GM21367 (cell line): ENCODE measurements around the gene SLC25A22.

Experiments
- ATAC-seq: cut with Tn5 transposase; IDR thresholded peaks from one replicate; pipeline ENCODE4 v1.9.1; 2021; ENCODE audit not compliant: unreplicated experiment

The SLC25A22 gene

DNA sequence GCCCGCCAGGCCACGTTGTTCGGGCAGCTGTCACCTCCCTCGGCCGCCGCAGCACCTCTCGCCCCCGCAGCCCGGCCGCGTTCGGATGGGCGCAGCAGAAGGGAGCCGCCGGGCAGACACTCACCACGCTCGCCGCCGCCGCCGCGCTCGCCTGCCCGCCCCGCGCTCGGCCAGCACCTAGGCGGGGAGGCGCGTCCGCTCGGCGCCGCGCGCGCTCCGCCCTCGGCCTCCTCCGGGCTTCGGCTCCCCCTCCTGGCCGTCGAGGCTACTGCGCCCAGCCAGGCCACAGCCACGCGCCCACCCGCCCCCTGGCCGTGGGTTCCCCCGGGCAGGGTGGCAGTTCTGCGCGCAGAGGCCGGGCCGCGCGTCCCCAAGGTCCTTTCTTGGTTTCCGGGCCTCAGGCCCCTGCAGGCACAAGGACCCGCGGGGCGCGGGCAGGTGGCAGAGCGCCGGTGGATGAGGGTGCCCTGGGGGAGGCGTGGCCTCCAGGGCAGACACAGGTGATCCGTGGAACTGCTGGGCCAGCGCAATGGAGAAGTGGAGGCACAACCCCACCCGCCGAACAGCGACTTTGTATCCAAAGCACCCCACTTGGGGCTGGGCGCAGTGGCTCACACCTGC is at the start of gene SLC25A22:
TSS of gene SLC25A22 (minus strand) at position 189 of the 621 bp plus-strand sequence. CDS start 3,275 bp downstream, outside the sequence.
- ATAC-seq, result peak; percentile 43

DNA sequence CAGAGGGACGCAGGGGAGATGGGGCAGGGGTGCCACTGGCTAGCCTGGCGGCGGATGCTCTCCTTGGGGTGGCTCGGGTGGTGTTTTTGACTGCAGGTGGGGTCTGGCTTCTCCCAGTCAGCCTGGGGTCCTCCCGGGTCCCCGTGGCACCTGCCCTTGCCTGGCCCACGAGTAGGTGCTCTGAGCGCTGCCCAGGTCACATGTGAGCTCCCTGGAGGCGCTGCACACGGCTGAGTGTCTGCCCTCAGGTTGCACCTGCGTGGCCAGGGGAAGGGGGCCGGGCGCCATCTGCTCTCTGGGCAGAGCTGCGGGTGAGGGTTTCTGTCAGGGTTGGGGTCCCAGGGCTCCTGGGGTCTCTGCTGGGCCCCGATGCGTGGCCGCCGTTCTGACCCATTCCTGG is 49.8 kb upstream of the SLC25A22 start:
- ATAC-seq, result no peak

- ATAC-seq, result no peak
Measured at GRCh38 chr11:846496-847098, 48.5 kb upstream of the SLC25A22 start.

DNA sequence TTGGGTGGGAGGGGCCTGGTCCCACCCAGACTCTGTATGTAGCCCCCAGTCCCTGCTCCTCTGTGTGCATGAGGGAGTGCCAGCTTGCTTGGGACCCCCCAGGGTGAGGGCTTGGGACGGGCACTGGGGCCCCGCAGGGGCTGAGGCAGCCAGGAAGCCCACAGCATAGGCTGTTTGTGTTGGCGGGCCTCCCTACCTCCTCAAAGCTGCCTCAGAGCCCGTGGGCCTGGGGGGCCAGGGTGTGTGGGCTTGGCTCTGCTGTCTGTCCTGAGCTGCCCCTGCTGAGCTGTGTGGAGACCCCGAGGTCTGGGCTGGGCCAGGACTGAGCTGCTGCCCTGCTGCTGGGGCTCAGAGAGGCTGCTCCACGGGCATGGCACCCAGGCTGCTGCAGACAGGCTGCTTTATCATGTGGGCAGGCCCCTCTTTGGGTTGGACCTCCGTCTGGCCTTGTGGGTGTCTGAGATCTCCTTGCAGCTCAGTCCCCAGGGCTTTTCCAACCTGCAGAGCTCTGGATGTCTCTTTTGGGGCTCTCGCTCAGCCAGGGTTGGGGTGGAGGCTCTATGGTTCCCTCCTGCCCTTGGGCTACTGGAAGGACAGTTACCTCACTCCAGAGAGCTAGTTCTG is 47.9 kb upstream of the SLC25A22 start:
- ATAC-seq, result no peak

- ATAC-seq, result no peak
Measured at GRCh38 chr11:844693-845644, 46.9 kb upstream of the SLC25A22 start.

- ATAC-seq, result no peak
Measured at GRCh38 chr11:843818-844692, 46.0 kb upstream of the SLC25A22 start.

DNA sequence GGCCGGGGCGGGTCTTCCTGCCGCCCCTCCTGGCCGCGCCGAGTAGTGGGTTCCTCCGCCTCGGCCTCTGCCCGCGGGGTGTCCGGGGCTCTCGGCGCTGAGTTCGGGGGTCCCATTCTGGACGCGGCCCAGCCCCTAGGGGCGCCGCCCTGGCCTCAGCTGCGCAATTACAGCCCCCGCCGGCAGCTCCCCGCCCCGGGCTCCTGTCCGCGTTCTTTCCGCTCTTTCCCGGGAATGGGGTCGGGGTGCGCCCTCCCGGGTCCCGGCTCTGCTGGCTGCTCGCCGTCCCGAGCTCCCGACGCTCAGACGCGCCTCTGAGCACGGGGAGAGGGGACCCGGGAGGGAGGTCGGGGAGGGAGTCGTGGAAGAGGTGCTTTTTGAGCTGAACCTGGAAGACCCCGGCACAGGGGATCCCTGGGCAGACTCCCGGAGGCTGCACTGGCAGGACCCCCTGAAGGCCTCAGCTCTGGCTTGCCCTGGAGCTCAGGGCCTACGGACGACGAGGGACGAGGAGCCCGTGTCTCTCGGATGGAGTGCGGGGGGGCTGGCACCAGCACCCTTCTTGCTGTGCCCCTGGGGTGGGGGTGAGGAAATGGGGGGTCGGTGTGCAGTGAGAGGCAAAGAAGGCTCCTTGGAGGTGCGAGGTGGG is 45.1 kb upstream of the SLC25A22 start:
- no peak for ATAC-seq

GRCh38 chr11:842370-843002 is 44.4 kb upstream of the SLC25A22 start, which contains the start of the genes POLR2L and TSPAN4:
Gene POLR2L, minus strand, starts transcription at chr11:842529. Its CDS starts 21 bp downstream, at chr11:842508.
Gene TSPAN4, plus strand, starts transcription at chr11:842852. Its CDS starts 7,453 bp downstream, at chr11:850305.
- peak; percentile 42 for ATAC-seq

DNA sequence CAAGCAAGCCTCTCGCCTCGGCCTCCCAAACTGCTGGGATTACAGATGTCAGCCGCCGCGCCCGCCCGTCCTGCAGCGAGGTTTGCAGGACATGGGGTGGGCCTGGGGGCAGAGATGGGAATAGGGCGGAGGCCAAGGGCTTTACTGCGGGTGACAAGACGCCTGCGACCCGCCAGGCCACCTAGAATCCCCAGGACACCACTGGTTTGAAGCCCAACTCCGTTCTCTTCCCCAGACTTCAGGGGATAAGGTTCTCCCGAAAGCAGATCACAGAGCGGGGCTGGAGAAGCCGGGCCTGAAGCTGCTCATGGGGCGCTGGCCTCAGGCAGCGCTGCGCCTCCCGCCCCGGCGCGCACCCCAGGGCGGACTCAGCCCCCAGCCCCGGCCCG is 43.9 kb upstream of the SLC25A22 start:
- peak; percentile 12 for ATAC-seq

DNA sequence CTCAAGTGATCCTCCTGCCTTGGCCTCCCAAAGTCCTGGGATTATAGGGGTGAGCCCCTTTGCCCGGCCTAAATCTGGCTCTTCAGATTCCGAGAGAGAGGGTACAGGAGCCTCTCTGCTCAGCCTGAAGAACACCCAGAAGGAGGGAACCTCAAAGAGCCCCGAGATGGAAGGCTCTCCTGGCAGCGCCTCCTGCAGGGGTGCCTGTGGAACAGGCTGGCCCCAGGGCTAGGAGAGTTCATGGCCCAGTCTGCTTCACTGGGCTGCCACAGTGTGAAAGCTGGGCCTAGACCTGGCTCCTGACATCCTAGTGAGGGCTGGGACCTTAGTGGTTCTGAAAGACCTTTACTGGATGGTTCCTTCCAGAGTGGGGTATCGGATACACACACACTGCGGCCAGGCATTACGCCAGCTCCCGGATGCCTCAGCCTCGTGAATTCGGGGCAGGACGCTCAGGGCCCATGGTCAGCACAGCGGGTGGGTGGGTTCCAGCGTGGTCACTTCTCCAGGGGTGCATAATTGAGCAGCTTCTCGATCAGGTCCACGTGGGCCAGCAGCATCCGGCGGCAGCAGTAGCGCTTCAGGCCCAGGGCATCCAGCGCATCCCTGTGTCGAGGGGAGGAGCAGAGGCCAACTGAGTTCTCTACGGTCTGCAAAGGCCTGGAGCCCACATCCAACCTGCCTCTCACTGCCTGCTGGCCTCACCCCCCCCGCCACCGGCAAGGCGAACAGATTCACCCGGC is 42.0 kb upstream of the SLC25A22 start:
- ATAC-seq, result no peak

DNA sequence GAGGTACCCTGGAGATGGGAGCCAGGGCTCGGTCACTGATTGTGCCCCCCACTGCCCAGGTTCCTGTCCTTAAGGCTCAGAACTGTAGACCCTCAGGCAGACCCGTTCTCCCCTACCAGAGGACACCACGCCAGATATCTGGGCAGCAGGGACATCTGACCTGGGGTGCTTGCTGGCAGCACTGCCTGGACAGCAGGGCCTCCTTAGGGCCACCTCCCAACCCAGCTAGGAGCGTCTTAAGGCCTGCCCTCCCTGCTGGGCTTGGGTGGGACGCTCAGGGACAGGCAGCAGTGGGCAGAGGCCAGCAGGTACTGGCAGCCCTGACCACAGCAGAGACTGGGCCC is 41.2 kb upstream of the SLC25A22 start:
- ATAC-seq, result no peak

- no peak for ATAC-seq
Measured at GRCh38 chr11:838441-839279, 40.6 kb upstream of the SLC25A22 start.

- no peak for ATAC-seq
Measured at GRCh38 chr11:837990-838307, 39.9 kb upstream of the SLC25A22 start.

- no peak for ATAC-seq
Measured at GRCh38 chr11:837189-837989, 39.3 kb upstream of the SLC25A22 start.

- no peak for ATAC-seq
Measured at GRCh38 chr11:836700-837099, 38.6 kb upstream of the SLC25A22 start.

DNA sequence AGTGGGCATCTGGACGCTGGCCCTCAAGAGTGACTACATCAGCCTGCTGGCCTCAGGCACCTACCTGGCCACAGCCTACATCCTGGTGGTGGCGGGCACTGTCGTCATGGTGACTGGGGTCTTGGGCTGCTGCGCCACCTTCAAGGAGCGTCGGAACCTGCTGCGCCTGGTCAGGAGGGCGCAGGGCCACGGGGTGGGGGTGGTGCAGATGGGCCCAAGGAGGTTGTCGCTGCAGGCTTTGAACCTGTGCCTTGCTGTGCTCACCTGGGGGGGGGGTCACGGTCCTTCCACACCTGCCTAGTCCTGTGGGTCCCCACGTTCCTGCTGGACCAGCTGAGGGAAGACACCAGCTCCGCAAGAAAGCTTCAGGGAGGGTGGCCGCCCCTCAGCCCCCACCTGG is 38.2 kb upstream of the SLC25A22 start:
- no peak for ATAC-seq
